WI38 (cell line): ENCODE results near the gene ISLR2.

Experiments
- H3K4me3 ChIP-seq: 2 replicates; pipeline ENCODE4 v1.5.1; 2011; ENCODE audit warnings: low read depth, mild to moderate bottlenecking, control low read depth, low read length
- TF ChIP-seq, protein P1 (sequence below): IDR thresholded peaks from 2 replicates; pipeline ENCODE4 v1.5.1; 2012; ENCODE audit warnings: low read depth, mild to moderate bottlenecking, control low read depth, low read length

Gene ISLR2

DNA sequence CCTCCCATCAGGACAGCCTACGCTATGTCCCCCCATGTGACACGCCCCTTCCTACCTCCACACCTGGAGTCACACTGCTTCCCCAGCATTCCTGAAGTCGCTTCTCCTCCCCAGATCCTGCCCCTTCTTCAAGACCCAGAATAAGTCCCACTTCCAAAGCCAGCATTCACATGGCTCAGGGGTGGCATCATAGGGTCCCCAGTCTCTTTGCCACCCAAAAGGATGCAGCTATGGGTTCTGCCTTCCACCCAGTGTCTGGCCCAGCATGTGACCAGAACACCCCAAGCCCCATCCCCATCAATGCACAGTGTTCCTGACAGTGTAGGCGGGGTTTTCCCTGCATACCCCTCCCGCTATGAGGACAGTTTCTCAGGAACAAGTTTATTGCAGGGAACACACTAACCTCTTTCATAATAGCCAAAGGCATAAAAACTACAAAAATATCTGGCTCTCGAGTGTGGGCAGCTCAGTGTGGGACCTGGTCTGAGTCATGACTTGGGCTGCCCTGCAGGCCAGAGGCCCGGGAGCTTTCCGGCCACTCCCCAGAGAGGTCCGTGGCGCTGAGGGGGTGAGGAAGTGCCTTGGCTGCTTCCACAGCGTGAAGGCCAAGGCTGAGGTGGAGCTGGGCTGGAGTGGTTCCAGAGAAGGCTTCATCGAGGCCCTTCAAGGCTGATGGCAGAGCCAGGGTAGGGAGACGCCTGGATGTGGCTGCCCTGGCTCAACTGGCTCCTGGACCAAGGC is 48.9 kb downstream of the ISLR2 start:
- TF ChIP-seq, protein P1, sequence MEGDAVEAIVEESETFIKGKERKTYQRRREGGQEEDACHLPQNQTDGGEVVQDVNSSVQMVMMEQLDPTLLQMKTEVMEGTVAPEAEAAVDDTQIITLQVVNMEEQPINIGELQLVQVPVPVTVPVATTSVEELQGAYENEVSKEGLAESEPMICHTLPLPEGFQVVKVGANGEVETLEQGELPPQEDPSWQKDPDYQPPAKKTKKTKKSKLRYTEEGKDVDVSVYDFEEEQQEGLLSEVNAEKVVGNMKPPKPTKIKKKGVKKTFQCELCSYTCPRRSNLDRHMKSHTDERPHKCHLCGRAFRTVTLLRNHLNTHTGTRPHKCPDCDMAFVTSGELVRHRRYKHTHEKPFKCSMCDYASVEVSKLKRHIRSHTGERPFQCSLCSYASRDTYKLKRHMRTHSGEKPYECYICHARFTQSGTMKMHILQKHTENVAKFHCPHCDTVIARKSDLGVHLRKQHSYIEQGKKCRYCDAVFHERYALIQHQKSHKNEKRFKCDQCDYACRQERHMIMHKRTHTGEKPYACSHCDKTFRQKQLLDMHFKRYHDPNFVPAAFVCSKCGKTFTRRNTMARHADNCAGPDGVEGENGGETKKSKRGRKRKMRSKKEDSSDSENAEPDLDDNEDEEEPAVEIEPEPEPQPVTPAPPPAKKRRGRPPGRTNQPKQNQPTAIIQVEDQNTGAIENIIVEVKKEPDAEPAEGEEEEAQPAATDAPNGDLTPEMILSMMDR = no peak
- no peak overlapping the region for H3K4me3 ChIP-seq

DNA sequence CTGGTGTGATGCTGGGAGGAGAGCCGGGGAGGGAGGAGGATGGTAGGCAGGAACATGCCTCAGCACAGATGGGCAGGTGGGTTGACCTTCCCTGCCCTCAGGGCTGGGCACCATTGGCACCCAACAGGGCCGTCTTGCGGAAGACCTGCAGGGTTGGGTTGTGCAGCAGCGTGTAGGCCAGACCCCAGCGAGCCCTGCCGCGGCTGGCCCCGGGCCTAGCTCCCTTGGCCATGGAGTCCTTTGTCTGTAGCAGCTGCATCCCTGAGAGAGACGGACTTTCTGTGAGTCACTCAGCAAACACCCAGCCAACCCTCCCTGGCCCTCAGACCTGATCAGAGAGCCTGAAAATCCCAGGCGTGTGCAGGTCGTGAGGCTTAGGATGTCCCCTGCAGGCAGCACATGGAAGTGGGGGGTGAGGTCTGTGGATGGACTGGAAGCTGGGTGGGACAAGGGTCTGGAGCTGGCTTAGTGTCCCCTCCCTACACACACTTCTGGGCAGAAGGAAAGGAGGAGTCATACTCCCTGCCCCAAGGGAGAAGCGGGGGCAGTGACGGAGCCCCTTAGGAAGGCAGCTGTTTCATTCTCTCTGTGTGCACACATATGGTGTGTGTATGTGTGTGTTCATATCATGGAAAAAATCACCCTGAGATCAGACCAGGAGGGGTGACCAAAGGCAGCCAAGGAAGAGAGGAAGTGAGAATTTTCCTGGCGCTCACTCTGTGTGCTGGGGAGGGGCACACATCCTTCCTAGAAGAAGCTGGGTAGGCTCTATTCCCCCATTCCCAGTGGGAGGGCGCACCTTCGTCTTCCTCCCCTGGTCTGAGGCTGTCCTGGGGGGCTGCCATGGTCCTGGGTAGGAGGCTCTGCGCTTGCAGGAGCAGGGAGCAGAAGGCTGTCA is 49.8 kb downstream of the ISLR2 start:
- TF ChIP-seq, protein P1 = no peak
- no peak overlapping the region for H3K4me3 ChIP-seq

DNA sequence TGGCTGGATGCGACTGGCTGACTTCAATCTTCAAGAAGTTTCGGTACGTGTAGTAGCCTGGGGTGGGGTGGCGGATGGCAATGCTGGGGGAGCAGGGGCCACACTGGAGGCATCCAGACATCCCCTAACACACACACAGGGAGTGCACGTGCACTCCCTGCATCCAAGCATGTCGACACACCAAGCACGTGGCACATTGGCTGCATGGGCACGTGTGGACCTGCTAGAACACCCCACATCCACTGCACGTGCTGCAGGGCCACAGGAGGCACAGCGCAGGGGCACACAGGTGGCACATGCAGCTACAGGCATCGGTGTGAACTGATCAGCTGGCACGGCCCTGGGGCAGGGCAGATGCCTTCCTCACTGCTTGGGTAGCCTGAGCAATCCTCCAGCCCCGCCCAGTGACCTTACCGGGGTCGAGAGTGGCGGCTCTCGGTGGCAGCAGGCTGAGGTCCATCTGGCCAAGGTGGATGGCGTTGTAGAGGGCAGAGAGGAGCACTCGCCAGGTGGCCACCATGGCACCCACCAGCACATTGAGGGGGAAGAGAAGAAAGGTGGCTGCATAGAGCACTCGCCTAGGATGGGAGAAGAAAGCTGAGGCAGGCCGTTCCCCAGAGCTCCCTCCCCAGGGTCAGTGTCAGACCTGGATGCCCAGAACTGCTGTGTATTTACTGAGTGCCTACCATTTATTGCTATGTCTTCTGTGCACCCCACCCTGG is 50.7 kb downstream of the ISLR2 start:
- TF ChIP-seq, protein P1 = no peak
- no peak overlapping the region for H3K4me3 ChIP-seq

DNA sequence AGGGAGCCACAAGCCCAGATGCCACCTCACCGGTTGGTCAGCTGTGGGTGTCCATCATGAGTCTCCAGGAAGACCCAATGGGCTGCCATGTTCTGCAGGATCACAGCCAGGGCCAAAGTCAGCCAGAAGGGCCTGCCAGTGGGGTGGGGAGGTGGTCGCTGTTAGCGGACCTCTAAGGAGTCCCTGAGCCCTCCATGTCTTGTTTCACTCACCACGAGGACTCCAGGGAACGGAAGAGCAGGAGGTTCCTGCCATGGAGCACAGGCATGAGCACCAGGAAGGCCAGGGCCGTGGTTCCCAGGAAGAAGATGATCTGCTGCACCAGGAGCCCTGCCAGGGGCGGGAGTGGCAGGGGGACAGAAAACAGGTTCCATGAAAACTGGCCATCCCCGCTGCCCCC is 51.7 kb downstream of the ISLR2 start:
- no peak overlapping the region for H3K4me3 ChIP-seq
- TF ChIP-seq, protein P1 = no peak

DNA sequence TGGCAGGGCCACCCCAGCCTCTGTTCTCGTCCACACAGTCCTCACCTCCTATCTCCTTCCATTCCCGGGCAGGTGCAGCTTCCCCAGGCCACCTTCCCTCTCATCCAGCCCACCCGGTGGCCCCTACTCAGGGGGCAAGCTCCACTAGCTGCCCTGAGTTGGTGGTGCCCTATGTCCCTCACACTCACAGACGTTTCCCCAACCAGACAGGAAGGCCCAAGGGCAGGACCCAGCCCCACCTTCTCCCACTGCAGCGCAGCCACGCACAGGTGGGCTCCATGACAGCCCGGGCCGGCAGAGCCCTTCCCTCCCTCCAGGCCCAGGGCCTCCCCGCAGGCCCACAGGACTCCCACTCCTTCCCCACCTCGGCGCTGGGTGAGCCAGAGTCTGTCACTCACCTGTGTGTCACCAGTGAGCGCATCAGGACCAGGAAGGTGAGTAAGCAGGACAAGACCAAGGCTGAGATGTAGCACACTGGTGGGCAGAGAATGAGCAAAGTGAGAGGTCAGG is 54.3 kb downstream of the ISLR2 start:
- TF ChIP-seq, protein P1 = no peak
- no peak overlapping the region for H3K4me3 ChIP-seq

DNA sequence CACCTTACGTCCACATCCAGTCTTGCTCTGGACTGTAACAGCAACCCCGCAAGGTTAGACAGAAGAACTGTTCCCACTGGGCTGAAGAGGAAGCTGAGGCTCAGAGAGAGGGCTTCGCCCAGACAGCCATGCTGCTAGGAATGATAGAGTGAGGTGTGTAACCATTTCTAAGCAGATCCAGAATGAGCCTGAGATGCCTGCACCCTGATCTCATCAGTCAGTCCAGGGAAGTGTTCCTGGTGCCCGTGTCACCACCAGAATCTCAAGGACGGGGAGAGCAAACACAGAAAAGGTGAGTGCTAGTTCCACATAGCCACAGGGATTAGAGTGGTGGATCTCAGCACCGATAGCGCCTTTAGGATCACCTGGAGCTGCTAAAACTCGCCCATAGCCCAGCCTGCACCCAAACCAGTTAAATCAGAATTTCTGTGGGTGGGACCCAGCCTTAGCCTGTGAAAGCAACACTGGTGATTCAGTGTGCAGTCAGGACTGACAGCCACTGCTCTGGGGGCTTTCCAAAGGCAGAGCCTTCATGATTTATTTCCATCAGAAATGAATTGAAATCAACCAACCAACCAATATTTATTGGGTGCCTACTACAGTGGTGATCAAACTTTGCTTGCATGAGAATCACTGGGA is 55.4 kb downstream of the ISLR2 start:
- TF ChIP-seq, protein P1 = no peak
- H3K4me3 ChIP-seq = no peak overlapping the region
